Activated CD4-positive, alpha-beta T cell treated with anti-CD3 and anti-CD28 coated beads for 36 hours (primary cell): ENCODE results near the gene SOCS2. TPM values are rescaled to one million over a fixed set of nuclear protein-coding genes. Genes with fewer than 3 reads are reported as not detected.
"Not testable (repeated sequence)": the region's sequence is repeated elsewhere in the genome, so short reads cannot be mapped to it uniquely, and the experiment has no call there.

ENCODE experiments used
- ATAC-seq: fragments of 200-7000 bp; cut with Tn5 transposase; one replicate; pipeline ENCODE4 v1.10.0; 2021; ENCODE audit warnings: mild to moderate bottlenecking, moderate library complexity
- CTCF ChIA-PET: fragments of 350-600 bp; sonication (Branson Sonifier 250); formaldehyde crosslinking; loops from one replicate; lab custom pipeline; 2021; ENCODE audit warnings: antibody characterized with exemption; lab: Charles Lee
- POLR2A ChIA-PET: fragments of 350-600 bp; sonication (Branson Sonifier 250); formaldehyde crosslinking; loops from one replicate; lab custom pipeline; 2021; ENCODE audit warnings: antibody characterized with exemption, inconsistent platforms; lab: Charles Lee
- DNase-seq: peaks from one replicate; pipeline ENCODE4 v3.0.0-alpha.2; 2020
- H3K27ac Mint-ChIP-seq: one replicate; pipeline ENCODE4 v1.8.0; 2021; ENCODE audit warnings: mixed read lengths
- H3K27me3 Mint-ChIP-seq: one replicate; pipeline ENCODE4 v1.8.0; 2021; ENCODE audit warnings: mixed read lengths
- H3K36me3 Mint-ChIP-seq: one replicate; pipeline ENCODE4 v1.8.0; 2021; ENCODE audit warnings: low read depth, mixed read lengths
- H3K4me1 Mint-ChIP-seq: one replicate; pipeline ENCODE4 v1.8.0; 2021; ENCODE audit warnings: mixed read lengths
- H3K4me3 Mint-ChIP-seq: one replicate; pipeline ENCODE4 v1.8.0; 2021; ENCODE audit warnings: mild to moderate bottlenecking, moderate library complexity, mixed read lengths
- H3K9me3 Mint-ChIP-seq: one replicate; pipeline ENCODE4 v1.8.0; 2021; ENCODE audit warnings: low read depth, mixed read lengths
- intact Hi-C, 2 experiments: fragments of 100-400 bp; cut with DNase I in 1 of 2; cut with micrococcal nuclease in 1 of 2; formaldehyde crosslinking; loops; one replicate each; pipeline versions ENCODE4 v1.14.2 to v1.15.1; 2022 to 2024; cut with DNase I, micrococcal nuclease
- total RNA-seq, 2 experiments: library from RNA; stranded (reverse); gene quantifications; one replicate each; pipeline ENCODE4 v1.2.3, GENCODE V29; 2021

Gene SOCS2
- total RNA-seq, 2 experiments from 2014 or later: 8.9 to 11.5 TPM

DNA sequence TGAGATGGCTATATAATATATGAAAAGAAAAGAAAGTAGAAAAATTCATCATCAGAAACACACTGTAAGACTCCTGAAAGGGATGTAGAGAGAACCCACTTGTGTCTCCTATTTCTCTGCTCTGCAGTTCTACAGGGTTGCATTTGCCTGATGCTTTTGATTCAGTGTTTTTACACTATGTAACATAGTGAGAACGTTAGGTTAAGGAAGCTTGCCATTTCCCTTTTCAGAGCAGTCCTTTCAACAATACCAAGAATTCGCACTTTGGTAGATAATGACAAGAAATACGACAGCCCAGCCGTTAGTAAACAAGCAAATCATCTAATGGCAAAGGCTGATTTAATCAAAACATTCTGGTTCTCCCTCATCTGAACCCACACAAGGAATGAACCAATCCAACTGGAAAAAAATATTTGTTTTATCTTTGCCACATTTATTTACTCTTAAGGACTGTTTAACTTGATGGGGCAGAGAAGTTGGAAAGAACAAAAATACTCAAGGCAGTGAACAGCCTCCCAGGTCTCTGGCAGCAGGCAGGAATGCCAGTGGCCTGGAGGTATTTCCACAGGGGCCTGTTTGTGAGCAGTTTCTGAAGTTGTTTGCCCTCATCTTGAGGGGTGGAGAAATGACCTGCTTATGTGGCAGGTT, 30.8 kb upstream of the SOCS2 start:
- DNase-seq (no peak), ATAC-seq (no peak)
- intact Hi-C loops: no loop called here
- Mint-ChIP-seq H3K27ac (no peak overlapping the region), H3K27me3 (no peaks in the 10 kb centered on the region), H3K4me1 (peaks cover 9% of the 10 kb centered on the region), H3K4me3 (no peak overlapping the region), H3K36me3 (peaks cover 4% of the 10 kb centered on the region), H3K9me3 (no peaks in the 10 kb centered on the region)
- ChIA-PET POLR2A (no interaction called here), CTCF (no interaction called here)

DNA sequence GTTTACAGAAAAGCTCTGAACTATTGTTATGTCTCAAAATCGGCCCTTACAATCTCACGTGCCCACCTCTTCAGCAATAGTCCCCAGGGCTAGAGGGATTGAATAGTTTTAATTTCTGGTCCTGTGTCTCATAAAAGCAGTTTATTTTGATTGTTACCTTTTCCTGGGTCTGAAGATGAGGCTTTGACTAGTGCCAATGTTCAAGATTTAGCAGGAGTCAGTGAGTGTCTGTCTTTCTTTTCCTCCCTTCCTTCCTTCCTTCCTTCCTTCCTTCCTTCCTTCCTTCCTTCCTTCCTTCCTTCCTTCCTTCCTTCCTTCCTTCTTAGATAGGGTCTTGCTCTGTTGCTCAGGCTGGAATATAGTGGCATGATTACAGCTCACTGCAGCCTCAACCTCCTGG, 24.7 kb upstream of the SOCS2 start:
- ChIA-PET POLR2A (no interaction called here), CTCF (no interaction called here)
- H3K9me3 Mint-ChIP-seq: no peaks in the 10 kb centered on the region
- no peak for DNase-seq
- no peaks in the 10 kb centered on the region for H3K4me1 Mint-ChIP-seq
- no peak for ATAC-seq
- intact Hi-C loops: no loop called here
- no peaks in the 10 kb centered on the region for H3K27me3 Mint-ChIP-seq
- H3K27ac Mint-ChIP-seq: no peak overlapping the region
- H3K36me3 Mint-ChIP-seq: peaks cover 4% of the 10 kb centered on the region
- no peak overlapping the region for H3K4me3 Mint-ChIP-seq

DNA sequence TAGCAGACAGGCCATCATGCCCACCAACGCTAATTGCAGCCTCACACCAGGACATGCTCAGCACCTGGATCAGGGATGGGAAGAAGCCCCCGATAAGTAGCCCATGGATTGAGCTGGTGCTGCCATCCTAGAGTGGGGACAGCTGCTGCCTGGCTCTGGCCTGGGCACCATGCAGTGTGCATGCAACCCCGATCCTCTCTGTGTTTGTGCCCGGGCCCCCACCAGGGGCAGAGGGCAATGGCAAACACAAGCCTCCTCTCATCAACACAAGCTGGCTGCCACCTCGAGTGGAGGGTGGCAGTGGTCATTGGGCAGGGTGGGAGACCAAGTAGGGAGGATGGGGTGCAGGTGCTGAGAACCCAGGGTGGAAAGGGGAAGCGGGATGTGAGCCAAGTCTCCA, 23.3 kb upstream of the SOCS2 start:
- POLR2A ChIA-PET: no interaction called here
- H3K4me3 Mint-ChIP-seq: no peak overlapping the region
- no peaks in the 10 kb centered on the region for H3K9me3 Mint-ChIP-seq

DNA sequence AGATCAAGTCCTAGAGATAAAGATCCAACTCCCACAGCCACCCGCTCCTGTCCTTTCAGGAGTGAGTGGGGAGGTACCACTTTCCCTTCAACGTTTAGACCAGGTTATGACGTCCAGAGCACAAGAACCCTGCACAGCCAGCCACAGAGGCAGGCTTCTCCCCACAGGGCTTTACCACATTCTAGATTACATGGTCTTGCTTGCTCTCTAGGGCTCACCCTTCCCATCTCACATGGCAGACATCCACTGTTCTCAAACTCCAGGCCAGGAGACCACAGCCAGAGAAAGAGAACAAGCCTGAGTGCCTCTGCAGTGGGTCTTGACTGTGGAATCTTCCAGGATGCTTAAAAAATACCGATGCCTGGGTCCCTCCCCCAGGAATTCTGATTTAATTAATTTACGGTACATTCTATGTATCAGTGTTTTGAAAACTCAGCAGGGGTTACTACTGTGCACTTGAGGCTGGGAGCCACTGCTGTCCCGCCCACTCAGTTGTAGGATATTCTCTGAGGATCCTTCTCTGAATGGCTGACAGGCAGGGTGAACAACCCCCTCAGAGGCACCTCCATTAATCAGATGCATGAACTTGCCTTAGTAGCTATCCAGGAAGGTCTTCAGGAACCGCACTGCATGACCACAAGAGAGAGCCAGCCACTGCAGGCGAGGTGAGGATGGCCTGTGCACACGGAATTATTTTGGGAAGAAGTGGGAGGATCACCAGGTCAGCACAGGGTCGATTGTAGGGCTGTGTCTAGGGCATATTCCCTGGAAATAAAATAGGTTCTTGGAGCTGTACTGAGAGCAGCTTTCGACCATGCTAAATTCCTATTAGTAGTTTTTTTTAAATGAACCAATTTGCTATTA, 21.5 kb upstream of the SOCS2 start:
- Mint-ChIP-seq H3K4me1 (no peaks in the 10 kb centered on the region), H3K27me3 (no peaks in the 10 kb centered on the region), H3K4me3 (no peak overlapping the region), H3K27ac (no peak overlapping the region), H3K9me3 (no peaks in the 10 kb centered on the region), H3K36me3 (no peaks in the 10 kb centered on the region)
- CTCF ChIA-PET: interaction anchor here (0.9 kb wide), 1 partner anchor 551 kb away, joined by 3 read pairs; no protein-coding TSS in a partner anchor
- POLR2A ChIA-PET: no interaction called here
- intact Hi-C loops: no loop called here
- ATAC-seq (no peak), DNase-seq (no peak)

More for the DNA sequence above, 23.3 kb upstream of the SOCS2 start:
- intact Hi-C loops: no loop called here
- Mint-ChIP-seq H3K27me3 (no peaks in the 10 kb centered on the region), H3K27ac (no peak overlapping the region), H3K36me3 (no peaks in the 10 kb centered on the region), H3K4me1 (no peaks in the 10 kb centered on the region)
- CTCF ChIA-PET: interaction anchor here (0.6 kb wide), 1 partner anchor 11 kb away, joined by 3 read pairs; no protein-coding TSS in a partner anchor
- no peak for ATAC-seq
- no peak for DNase-seq

DNA sequence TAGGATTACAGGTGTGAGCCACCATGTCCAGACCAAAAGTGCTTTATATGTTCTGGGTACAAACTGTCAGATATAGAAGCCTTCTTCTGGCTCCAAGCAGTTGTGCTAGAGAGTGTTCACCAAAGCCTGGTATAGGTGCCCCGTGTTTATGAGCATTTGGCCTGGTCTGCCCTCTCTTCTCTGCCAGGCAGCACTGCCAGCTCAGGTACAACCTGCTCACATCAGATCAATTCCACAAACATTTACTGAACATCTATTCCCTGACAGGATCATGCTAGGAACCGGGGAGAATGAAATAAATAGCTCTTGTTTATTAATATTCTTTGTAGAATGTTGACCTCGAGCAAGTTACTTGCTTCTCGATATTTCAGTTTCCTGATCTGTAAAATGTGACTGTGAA, 20.0 kb upstream of the SOCS2 start:
- intact Hi-C loops: no loop called here
- H3K4me1 Mint-ChIP-seq: no peaks in the 10 kb centered on the region
- H3K36me3 Mint-ChIP-seq: no peaks in the 10 kb centered on the region
- no peak overlapping the region for H3K27ac Mint-ChIP-seq
- no peak overlapping the region for H3K4me3 Mint-ChIP-seq
- no peaks in the 10 kb centered on the region for H3K9me3 Mint-ChIP-seq
- POLR2A ChIA-PET: no interaction called here
- DNase-seq (no peak), ATAC-seq (no peak)
- CTCF ChIA-PET: interaction anchor here (1.2 kb wide), 1 partner anchor 17 kb away, joined by 3 read pairs; no protein-coding TSS in a partner anchor
- no peaks in the 10 kb centered on the region for H3K27me3 Mint-ChIP-seq

DNA sequence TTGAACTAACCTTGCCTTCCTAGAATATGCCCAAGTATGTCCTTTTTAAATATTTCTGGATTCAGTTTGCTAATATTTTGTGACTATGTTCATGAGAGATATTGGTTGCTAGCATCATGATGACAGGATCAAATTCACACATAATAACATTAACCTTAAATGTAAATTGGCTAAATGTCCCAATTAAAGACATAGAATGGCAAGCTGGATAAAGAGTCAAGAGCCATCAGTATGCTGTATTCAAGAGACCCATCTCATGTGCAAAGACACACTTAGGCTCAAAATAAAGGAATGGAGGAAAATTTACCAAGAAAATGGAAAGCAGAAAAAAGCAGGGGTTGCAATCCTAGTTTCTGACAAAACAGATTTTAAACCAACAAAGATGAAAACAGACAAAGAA, 14.6 kb upstream of the SOCS2 start:
- H3K9me3 Mint-ChIP-seq: peaks cover 13% of the 10 kb centered on the region
- H3K4me1 Mint-ChIP-seq, DNase-seq, POLR2A ChIA-PET, H3K27me3 Mint-ChIP-seq, ATAC-seq, intact Hi-C loops, H3K4me3 Mint-ChIP-seq, H3K27ac Mint-ChIP-seq: not testable (repeated sequence)
- H3K36me3 Mint-ChIP-seq: peaks cover 14% of the 10 kb centered on the region
- CTCF ChIA-PET: interaction anchor here (0.6 kb wide), 1 partner anchor 323 kb away, joined by 3 read pairs; no protein-coding TSS in a partner anchor

DNA sequence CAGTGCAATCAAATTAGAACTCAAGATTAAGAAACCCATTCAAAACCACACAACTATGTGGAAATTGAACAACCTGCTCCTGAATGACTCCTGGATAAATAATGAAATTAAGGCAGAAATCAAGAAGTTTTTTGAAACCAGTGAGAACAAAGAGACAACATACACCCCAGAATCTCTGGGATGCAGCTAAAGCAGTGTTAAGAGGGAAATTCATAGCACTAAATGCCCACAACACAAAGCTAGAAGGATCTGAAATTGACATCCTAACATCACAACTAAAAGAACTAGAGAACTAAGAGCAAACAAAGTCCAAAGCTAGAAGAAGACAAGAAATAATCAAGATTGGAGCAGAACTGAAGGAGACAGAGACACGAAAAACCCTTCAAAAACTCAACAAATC, 13.8 kb upstream of the SOCS2 start:
- H3K27ac Mint-ChIP-seq, CTCF ChIA-PET, DNase-seq, H3K27me3 Mint-ChIP-seq, H3K4me1 Mint-ChIP-seq, H3K4me3 Mint-ChIP-seq, ATAC-seq, intact Hi-C loops: not testable (repeated sequence)
- Mint-ChIP-seq H3K36me3 (peaks cover 14% of the 10 kb centered on the region), H3K9me3 (peaks cover 13% of the 10 kb centered on the region)
- POLR2A ChIA-PET: interaction anchor here (0.6 kb wide), 1 partner anchor 1057 kb away, joined by 3 read pairs; no protein-coding TSS in a partner anchor

DNA sequence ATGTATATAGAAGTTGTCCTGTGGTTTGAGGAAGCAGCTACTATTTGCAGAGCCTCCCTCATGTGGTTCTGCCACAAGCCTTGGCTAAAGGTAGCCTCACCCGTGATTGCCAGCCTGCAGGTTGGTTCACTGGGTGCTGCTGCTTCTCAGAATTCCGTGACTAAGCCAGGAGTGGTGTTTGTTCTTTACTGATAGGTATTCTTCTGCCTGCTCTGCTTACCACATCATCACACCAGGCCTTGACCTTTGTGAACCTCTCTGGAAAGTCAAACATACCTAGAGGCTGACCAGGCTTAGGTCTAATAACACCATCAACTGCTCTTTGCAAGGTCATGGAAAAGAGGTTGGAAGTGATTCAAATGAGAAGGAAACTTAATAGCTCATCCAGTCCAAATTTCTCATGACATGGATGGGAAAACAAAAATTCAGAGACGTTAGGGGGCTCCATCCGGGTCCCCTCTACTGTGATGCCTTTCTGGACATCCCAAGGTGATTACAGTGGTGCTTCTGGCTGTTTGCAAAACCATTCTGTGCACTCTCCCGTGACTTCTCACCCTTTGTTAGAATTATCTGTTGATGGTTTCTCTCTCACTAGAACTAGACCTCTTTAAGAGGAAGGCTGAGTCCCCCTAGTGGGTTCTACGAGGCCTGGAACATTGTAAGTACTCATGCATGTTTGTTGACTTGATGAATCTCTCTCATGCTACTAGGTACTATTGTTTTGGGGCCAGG, 8.5 kb upstream of the SOCS2 start:
- Mint-ChIP-seq H3K9me3 (peaks cover under 1% of the 10 kb centered on the region), H3K4me1 (no peaks in the 10 kb centered on the region), H3K27me3 (peaks cover 4% of the 10 kb centered on the region), H3K4me3 (no peak overlapping the region), H3K27ac (no peak overlapping the region), H3K36me3 (peaks cover 4% of the 10 kb centered on the region)
- intact Hi-C loops: loop anchor here in 1 of 2 experiments (10.0 kb wide), 1 partner anchor 579 kb away; no protein-coding TSS in a partner anchor
- CTCF ChIA-PET: interaction anchor here (0.7 to 1.0 kb wide), 2 partner anchors 27 to 232 kb away, joined by 3 read pairs; no protein-coding TSS in a partner anchor
- DNase-seq: no peak
- no peak for ATAC-seq
- POLR2A ChIA-PET: no interaction called here

DNA sequence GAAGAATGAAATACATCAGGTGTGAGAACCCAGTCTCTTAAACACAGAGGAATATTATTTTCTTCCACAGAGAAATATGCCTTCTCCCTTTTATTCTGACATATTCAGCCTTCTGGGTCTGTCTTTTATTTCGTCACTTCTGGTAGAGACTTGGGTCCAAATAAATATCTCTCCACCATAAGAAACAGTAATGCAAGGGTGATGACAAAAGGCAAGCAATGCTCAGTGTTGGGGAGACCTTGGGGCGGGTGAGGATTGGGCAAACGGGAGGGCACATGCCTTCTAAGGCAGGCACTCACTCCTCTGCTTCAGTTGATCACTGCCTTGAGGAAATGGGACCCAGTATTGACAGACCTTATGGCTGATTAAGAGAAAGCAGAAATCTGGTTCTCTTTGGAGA, 6.7 kb upstream of the SOCS2 start:
- Mint-ChIP-seq H3K4me3 (no peak overlapping the region), H3K9me3 (no peaks in the 10 kb centered on the region), H3K36me3 (peaks cover 3% of the 10 kb centered on the region), H3K4me1 (no peaks in the 10 kb centered on the region), H3K27ac (no peak overlapping the region), H3K27me3 (peaks cover 4% of the 10 kb centered on the region)
- POLR2A ChIA-PET: no interaction called here
- intact Hi-C loops: loop anchor here in 1 of 2 experiments (10.0 kb wide), 1 partner anchor 581 kb away; no protein-coding TSS in a partner anchor
- ATAC-seq: no peak
- DNase-seq: no peak
- CTCF ChIA-PET: no interaction called here

DNA sequence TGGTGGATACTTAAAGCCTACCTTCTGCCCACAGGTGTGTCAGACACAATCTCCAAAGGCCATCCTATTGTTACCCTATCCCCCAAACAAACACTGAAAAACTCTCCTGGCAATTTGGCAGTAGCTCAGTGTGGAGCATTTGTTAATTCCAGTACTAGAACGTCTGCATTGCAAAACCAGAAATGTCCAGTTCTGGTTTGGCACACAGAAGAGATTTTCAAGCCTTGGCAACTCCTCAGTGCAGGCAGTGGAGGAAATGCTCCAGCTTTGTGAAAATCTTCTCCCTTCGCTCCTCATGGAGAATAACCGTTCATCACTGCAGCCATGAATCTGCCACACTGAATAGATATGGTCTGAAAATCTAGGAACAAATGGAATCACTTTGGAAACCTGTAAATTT, 5.3 kb upstream of the SOCS2 start:
- ATAC-seq (no peak), DNase-seq (no peak)
- CTCF ChIA-PET: interaction anchor here (5.5 kb wide), 1 partner anchor 534 kb away, joined by 84 read pairs; no protein-coding TSS in a partner anchor
- peaks cover under 1% of the 10 kb centered on the region for H3K4me1 Mint-ChIP-seq
- intact Hi-C loops: loop anchor here in 1 of 2 experiments (10.0 kb wide), 1 partner anchor 582 kb away; no protein-coding TSS in a partner anchor
- H3K27me3 Mint-ChIP-seq: peaks cover 5% of the 10 kb centered on the region
- H3K9me3 Mint-ChIP-seq: no peaks in the 10 kb centered on the region
- H3K4me3 Mint-ChIP-seq: no peak overlapping the region
- no peak overlapping the region for H3K27ac Mint-ChIP-seq
- no peaks in the 10 kb centered on the region for H3K36me3 Mint-ChIP-seq
- POLR2A ChIA-PET: no interaction called here

DNA sequence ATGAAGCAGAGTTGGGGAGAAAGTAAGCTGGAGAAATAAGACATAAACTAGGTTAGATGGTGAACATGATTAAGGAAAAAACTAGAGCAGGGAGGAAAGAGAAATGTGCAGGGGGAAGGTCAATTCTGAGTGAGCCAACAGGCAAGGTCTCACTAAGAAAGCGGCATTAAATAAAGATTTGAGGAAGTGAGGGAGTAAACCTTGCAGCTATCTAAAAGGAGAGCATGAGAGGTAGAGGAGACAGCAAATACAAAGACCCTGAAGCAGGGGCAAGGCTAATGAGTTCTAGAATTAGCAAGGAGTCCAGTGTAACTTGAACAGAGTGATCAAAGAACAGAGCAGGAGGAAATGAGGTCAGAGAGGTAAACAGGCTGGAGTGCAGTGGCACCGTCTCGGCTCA, 4.4 kb upstream of the SOCS2 start:
- H3K4me1 Mint-ChIP-seq: peaks cover 10% of the 10 kb centered on the region
- H3K27me3 Mint-ChIP-seq: peaks cover 14% of the 10 kb centered on the region
- H3K4me3 Mint-ChIP-seq: no peak overlapping the region
- H3K36me3 Mint-ChIP-seq: no peaks in the 10 kb centered on the region
- intact Hi-C loops: loop anchor here in 1 of 2 experiments (10.0 kb wide), 1 partner anchor 583 kb away; no protein-coding TSS in a partner anchor
- ATAC-seq (no peak), DNase-seq (no peak)
- ChIA-PET POLR2A (no interaction called here), CTCF (interaction anchor here (5.5 kb wide), 1 partner anchor 533 kb away, joined by 84 read pairs; no protein-coding TSS in a partner anchor)
- H3K27ac Mint-ChIP-seq: no peak overlapping the region
- no peaks in the 10 kb centered on the region for H3K9me3 Mint-ChIP-seq
